Endothelial cell of umbilical vein (primary cell): ENCODE measurements around the gene ZZZ3. TPM values are rescaled to one million over a fixed set of nuclear protein-coding genes. Genes with fewer than 3 reads are reported as not detected.

Source experiments
- BruUV-seq: library from RNA; stranded (reverse); fragments of 400-500 nt; replicated peaks from 2 replicates; lab custom pipeline; 2021; lab: Mats Ljungman, UMichigan
- CTCF ChIA-PET: fragments of 300-600, 350-600 bp; sonication (Branson Sonifier 250); formaldehyde crosslinking; loops from one replicate; lab custom pipeline; 2021; ENCODE audit warnings: antibody characterized with exemption, inconsistent platforms; lab: Charles Lee
- POLR2A ChIA-PET: fragments of 300-600, 350-600 bp; sonication (Branson Sonifier 250); formaldehyde crosslinking; loops from one replicate; lab custom pipeline; 2021; ENCODE audit warnings: antibody characterized with exemption, inconsistent platforms; lab: Charles Lee
- DNase-seq: peaks from one replicate; pipeline ENCODE4 v3.0.0-alpha.2; 2011; ENCODE audit warnings: low read depth, low spot score
- FAIRE-seq: peaks from 2 replicates; lab custom pipeline; 2011; peaks lifted over from hg19 to GRCh38; lab: Jason Lieb, UNC
- H2AFZ ChIP-seq: 2 replicates; pipeline ENCODE4 v1.6.0; 2012; ENCODE audit warnings: low read depth, low read length, control low read depth, inconsistent platforms
- H3K27ac ChIP-seq: 2 replicates; pipeline ENCODE4 v1.5.1; 2011; ENCODE audit warnings: low read depth, mild to moderate bottlenecking, control low read depth, low read length, moderate library complexity; ENCODE audit not compliant: insufficient read depth
- H3K27me3 ChIP-seq, 2 experiments: 2 replicates each; pipeline versions ENCODE4 v1.6.0 to v1.6.1; 2011; ENCODE audit warnings: low read length in 2 of 2, mixed read lengths in 1 of 2; ENCODE audit not compliant: control insufficient read depth in 2 of 2, insufficient read depth in 2 of 2
- H3K36me3 ChIP-seq, 2 experiments: 2 replicates in 1 of 2; 3 replicates in 1 of 2; pipeline ENCODE4 v1.5.1; 2011; ENCODE audit warnings: low read length in 2 of 2, mild to moderate bottlenecking in 1 of 2, moderate library complexity in 1 of 2; ENCODE audit not compliant: control insufficient read depth in 2 of 2, insufficient read depth in 2 of 2; ENCODE audit errors: extremely low read depth in 1 of 2
- H3K4me1 ChIP-seq: 3 replicates; pipeline ENCODE4 v1.5.1; 2011; ENCODE audit warnings: mild to moderate bottlenecking, low read length; ENCODE audit not compliant: control insufficient read depth, insufficient read depth; ENCODE audit errors: extremely low read depth
- H3K4me2 ChIP-seq: 2 replicates; pipeline ENCODE4 v1.6.1; 2011; ENCODE audit warnings: low read length, control low read depth, mixed read lengths; ENCODE audit not compliant: insufficient read depth
- H3K4me3 ChIP-seq, 3 experiments: fragments of 200-600 bp in 1 of 3; sonication (generic), shearing (Covaris generic) in 1 of 3; replicated peaks in 1 of 3; 2 replicates each; pipeline ENCODE4 v1.5.1; 2011 to 2016; ENCODE audit warnings: control low read depth in 3 of 3, low read length in 3 of 3, mild to moderate bottlenecking in 2 of 3, inconsistent platforms in 1 of 3, low read depth in 1 of 3, moderate library complexity in 1 of 3; ENCODE audit not compliant: insufficient read depth in 1 of 3
- H3K79me2 ChIP-seq: 2 replicates; pipeline ENCODE4 v1.6.0; 2012; ENCODE audit warnings: low read length, inconsistent platforms; ENCODE audit not compliant: control insufficient read depth, insufficient read depth
- H3K9ac ChIP-seq: replicated peaks from 2 replicates; pipeline ENCODE3; 2011; ENCODE audit warnings: low read length, control low read depth; ENCODE audit not compliant: insufficient read depth; ENCODE audit errors: extremely low read depth
- H3K9me1 ChIP-seq: replicated peaks from 3 replicates; pipeline ENCODE4 v1.6.0; 2011; ENCODE audit warnings: mild to moderate bottlenecking, low read length; ENCODE audit not compliant: control insufficient read depth, insufficient read depth; ENCODE audit errors: extremely low read depth
- H3K9me3 ChIP-seq: replicated peaks from 2 replicates; pipeline ENCODE4 v1.5.1; 2012; ENCODE audit warnings: low read length, inconsistent platforms; ENCODE audit not compliant: control insufficient read depth, insufficient read depth
- H4K20me1 ChIP-seq: replicated peaks from 2 replicates; pipeline ENCODE3; 2011; ENCODE audit warnings: mild to moderate bottlenecking, low read length; ENCODE audit not compliant: control insufficient read depth, insufficient read depth; ENCODE audit errors: extremely low read depth
- CTCF ChIP-seq, 2 donors: IDR thresholded peaks; 1 replicate in 1 of 2; 2 replicates in 1 of 2; pipeline ENCODE4 v1.5.1; 2011; ENCODE audit warnings: low read length in 2 of 2, mild to moderate bottlenecking in 2 of 2, moderate library complexity in 2 of 2, control low read depth in 1 of 2, inconsistent platforms in 1 of 2, low read depth in 1 of 2; ENCODE audit not compliant: insufficient read depth in 1 of 2; ENCODE audit errors: extremely low read depth in 1 of 2
- EZH2 ChIP-seq: IDR thresholded peaks from 2 replicates; pipeline ENCODE4 v1.6.1; 2012; ENCODE audit warnings: borderline replicate concordance, low read depth, mild to moderate bottlenecking, moderate library complexity, low read length, inconsistent platforms; ENCODE audit not compliant: severe bottlenecking
- FOS ChIP-seq: IDR thresholded peaks from 2 replicates; pipeline ENCODE4 v1.6.1; 2011; ENCODE audit warnings: mild to moderate bottlenecking, low read length, moderate library complexity, borderline replicate concordance; ENCODE audit not compliant: insufficient read depth
- GATA2 ChIP-seq: IDR thresholded peaks from 2 replicates; pipeline ENCODE4 v1.7.0; 2011; ENCODE audit warnings: low read depth, mild to moderate bottlenecking, moderate library complexity, mixed read lengths, low read length; ENCODE audit not compliant: insufficient read length, insufficient read depth
- JUN ChIP-seq: IDR thresholded peaks from 2 replicates; pipeline ENCODE4 v1.6.1; 2011; ENCODE audit warnings: borderline replicate concordance, low read depth; ENCODE audit not compliant: insufficient read length, insufficient read depth
- MYC ChIP-seq: IDR thresholded peaks from one replicate; pipeline ENCODE4 v1.6.1; 2011; ENCODE audit warnings: mild to moderate bottlenecking, low read depth, low read length
- POLR2A ChIP-seq: IDR thresholded peaks from 2 replicates; pipeline ENCODE4 v1.6.1; 2012; ENCODE audit warnings: low read depth, mild to moderate bottlenecking, control low read depth, low read length
- POLR2AphosphoS5 ChIP-seq: IDR thresholded peaks from 2 replicates; pipeline ENCODE4 v1.6.1; 2012; ENCODE audit warnings: low read depth, mild to moderate bottlenecking, control low read depth, low read length, moderate library complexity; ENCODE audit not compliant: insufficient read depth
- dilution Hi-C: fragments of 300-500 bp; cut with MboI; formaldehyde crosslinking; loops from one replicate; pipeline ENCODE4 v1.15.0; 2019; ENCODE audit warnings: low sequenced_read_pairs; ENCODE audit not compliant: extremely low pct_ligation_motif_present
- intact Hi-C: fragments of 100-400 bp; cut with micrococcal nuclease; formaldehyde crosslinking; loops from one replicate; pipeline ENCODE4 v1.10.0; 2022
- polyA plus RNA-seq, 4 experiments: library from polyadenylated mRNA; depleted of rRNA in 3 of 4; stranded (reverse) in 3 of 4; unstranded in 1 of 4; fragments of >200 nt; gene quantifications; 2 replicates each; pipeline versions ENCODE4 v1.2.1 to v1.2.3, GENCODE V29; 2011 to 2012; ENCODE audit warnings: missing spikeins in 1 of 4
- total RNA-seq: library from RNA; stranded (reverse); gene quantifications from 2 replicates; pipeline ENCODE4 v1.2.3, GENCODE V29; 2021
- TF ChIP-seq, protein P1 (sequence below): IDR thresholded peaks from 2 replicates; pipeline ENCODE4 v1.6.1; 2011; ENCODE audit not compliant: insufficient read depth, insufficient read length

Gene ZZZ3
- total and polyA plus RNA-seq, 2 donors (not counting 3 experiments of a cell fraction or from before 2014, with no cell fraction given): 13.1 to 54.3 TPM

DNA sequence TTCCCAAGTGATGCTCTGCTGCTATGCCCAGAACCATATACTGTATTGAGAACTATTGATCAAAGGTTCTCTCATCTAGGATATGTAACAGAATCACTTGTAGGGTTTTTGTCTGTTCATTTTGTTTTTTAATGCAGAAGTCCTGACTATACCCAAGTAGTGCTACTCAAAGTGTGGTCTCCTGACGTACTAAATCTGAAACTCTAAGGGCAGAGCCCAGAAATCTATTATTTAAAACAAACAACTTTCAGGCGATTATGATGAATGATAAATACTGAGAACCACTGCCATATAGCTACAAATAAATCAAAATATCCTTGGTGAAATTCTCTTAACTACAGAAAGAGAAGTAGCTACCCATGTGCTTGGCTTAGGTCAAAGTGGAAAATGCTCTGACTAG, 10.1 kb downstream of the ZZZ3 start:
- H3K4me3 ChIP-seq: no peak overlapping the region
- no peak overlapping the region for H3K4me2 ChIP-seq
- BruUV-seq: no TSS peak
- no peak overlapping the region for H2AFZ ChIP-seq
- H3K27me3 ChIP-seq: no peaks in the 10 kb centered on the region
- no peak overlapping the region for H3K9ac ChIP-seq
- TF ChIP-seq FOS: no peak
- H3K9me3 ChIP-seq: no peaks in the 10 kb centered on the region
- H3K79me2 ChIP-seq: peaks cover 100% of the 10 kb centered on the region
- intact Hi-C loops: no loop called here
- POLR2A ChIA-PET: no interaction called here
- H3K9me1 ChIP-seq: peaks cover 2% of the 10 kb centered on the region
- CTCF ChIA-PET: no interaction called here
- H4K20me1 ChIP-seq: peaks cover 10% of the 10 kb centered on the region
- H3K4me1 ChIP-seq: peaks cover 4% of the 10 kb centered on the region
- DNase-seq: no peak
- H3K27ac ChIP-seq: no peak overlapping the region
- no peak for FAIRE-seq
- no peaks in the 10 kb centered on the region for H3K36me3 ChIP-seq
- dilution Hi-C loops: no loop called here

- POLR2A ChIA-PET: no interaction called here
- Histone ChIP-seq H3K9me1 (peaks cover 2% of the 10 kb centered on the region), H4K20me1 (peaks cover 10% of the 10 kb centered on the region), H3K4me1 (peaks cover 4% of the 10 kb centered on the region), H3K27me3 (no peaks in the 10 kb centered on the region), H3K79me2 (peaks cover 100% of the 10 kb centered on the region), H3K4me3 (no peak overlapping the region), H3K27ac (no peak overlapping the region), H3K4me2 (peak overlapping the region; percentile 30), H3K9me3 (no peaks in the 10 kb centered on the region), H2AFZ (no peak overlapping the region), H3K36me3 (no peaks in the 10 kb centered on the region), H3K9ac (no peak overlapping the region)
- BruUV-seq: no TSS peak
- intact Hi-C loops (no loop called here), dilution Hi-C loops (no loop called here)
- CTCF ChIA-PET: no interaction called here
- TF ChIP-seq MYC (no peak), EZH2 (no peak), POLR2A (no peak), GATA2 (no peak), CTCF (IDR thresholded peaks at IDR 0.05; ENCODE audit: extremely low read depth in 1 of 2, insufficient read depth in 1 of 2, low read depth in 1 of 2, low read length in 2 of 2) (no peak), POLR2AphosphoS5 (no peak), FOS (no peak), JUN (no peak)
- TF ChIP-seq, protein P1, sequence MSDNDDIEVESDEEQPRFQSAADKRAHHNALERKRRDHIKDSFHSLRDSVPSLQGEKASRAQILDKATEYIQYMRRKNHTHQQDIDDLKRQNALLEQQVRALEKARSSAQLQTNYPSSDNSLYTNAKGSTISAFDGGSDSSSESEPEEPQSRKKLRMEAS: no peak
- DNase-seq: no peak
- FAIRE-seq: no peak
These were observed 10.6 kb downstream of the ZZZ3 start for GRCh38 chr1:77671836-77672235.
